ENCODE measurements around the gene PDZRN3.

The PDZRN3 gene

GRCh38 chr3:73448761-73449301 lies 175.9 kb downstream of the PDZRN3 start:
- in situ Hi-C loops (cut with MboI; ENCODE audit: low pct_unique_long_range_greater_than_20kb, low sequenced_read_pairs, unreplicated experiment), result no loop called here
- DNase-seq (ENCODE audit: low spot score), result peak; percentile 63
- TF ChIP-seq CTCF (IDR thresholded peaks at IDR 0.05; ENCODE audit: extremely low read depth, insufficient read depth, missing control alignments), result no peak

GRCh38 chr3:73448041-73448440 lies 176.7 kb downstream of the PDZRN3 start:
- in situ Hi-C loops (cut with MboI; ENCODE audit: low pct_unique_long_range_greater_than_20kb, low sequenced_read_pairs, unreplicated experiment), result no loop called here
- DNase-seq (ENCODE audit: low spot score), result no peak
- no peak for TF ChIP-seq CTCF (IDR thresholded peaks at IDR 0.05; ENCODE audit: extremely low read depth, insufficient read depth, missing control alignments)

- TF ChIP-seq CTCF (IDR thresholded peaks at IDR 0.05; ENCODE audit: extremely low read depth, insufficient read depth, missing control alignments), result no peak
- DNase-seq (ENCODE audit: low spot score), result no peak
- in situ Hi-C loops (cut with MboI; ENCODE audit: low pct_unique_long_range_greater_than_20kb, low sequenced_read_pairs, unreplicated experiment), result no loop called here
These were observed 177.6 kb downstream of the PDZRN3 start for GRCh38 chr3:73447111-73447510.

- no peak for DNase-seq (ENCODE audit: low spot score)
- TF ChIP-seq CTCF (IDR thresholded peaks at IDR 0.05; ENCODE audit: extremely low read depth, insufficient read depth, missing control alignments), result no peak
- in situ Hi-C loops (cut with MboI; ENCODE audit: low pct_unique_long_range_greater_than_20kb, low sequenced_read_pairs, unreplicated experiment), result no loop called here
These were observed 178.2 kb downstream of the PDZRN3 start for GRCh38 chr3:73446467-73447110.

- in situ Hi-C loops (cut with MboI; ENCODE audit: low pct_unique_long_range_greater_than_20kb, low sequenced_read_pairs, unreplicated experiment), result no loop called here
- DNase-seq (ENCODE audit: low spot score), result no peak
- no peak for TF ChIP-seq CTCF (IDR thresholded peaks at IDR 0.05; ENCODE audit: extremely low read depth, insufficient read depth, missing control alignments)
These were observed 181.9 kb downstream of the PDZRN3 start for GRCh38 chr3:73442886-73443285.

GRCh38 chr3:73442152-73442551 lies 182.6 kb downstream of the PDZRN3 start:
- DNase-seq (ENCODE audit: low spot score), result no peak
- no peak for TF ChIP-seq CTCF (IDR thresholded peaks at IDR 0.05; ENCODE audit: extremely low read depth, insufficient read depth, missing control alignments)
- in situ Hi-C loops (cut with MboI; ENCODE audit: low pct_unique_long_range_greater_than_20kb, low sequenced_read_pairs, unreplicated experiment), result no loop called here
